NCI-H345 treated with DMSO at 0.1 percent for 48 hours (cell line): ENCODE results near the gene LTC4S.

Source experiments
- DNase-seq: peaks from one replicate; lab custom pipeline; 2025; ENCODE audit not compliant: unreplicated experiment; lab: John Stamatoyannopoulos, UW

Gene LTC4S

DNA sequence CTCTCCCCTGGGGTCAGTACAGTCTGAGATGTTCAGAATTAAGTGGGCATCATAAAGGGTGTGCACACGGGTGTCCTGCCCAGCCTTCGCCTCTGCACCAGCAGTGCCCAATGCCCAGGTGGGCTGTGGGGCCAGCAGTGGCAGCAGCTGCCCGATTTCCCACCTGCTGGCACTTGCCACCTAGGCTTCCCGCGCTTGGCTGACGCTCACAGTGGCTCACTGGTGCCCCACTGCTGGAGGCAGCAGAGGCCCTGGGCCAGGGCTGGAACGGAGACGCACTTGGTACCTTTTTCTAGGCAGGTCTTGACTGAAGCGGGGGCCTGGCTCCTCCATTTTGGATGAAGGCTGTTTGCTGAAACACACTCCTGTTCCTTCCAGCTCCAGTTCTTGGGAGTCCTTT, 47.8 kb downstream of the LTC4S start:
- no peak for DNase-seq
